ENCODE data around the gene TRAPPC8.
A peak's percentile ranks its signal among the peaks of the same experiment; 100 is the strongest.
"Not testable (repeated sequence)": the region's sequence is repeated elsewhere in the genome, so short reads cannot be mapped to it uniquely, and the experiment has no call there.

TRAPPC8 gene

GRCh38 chr18:31826673-31827325 is 116.1 kb downstream of the TRAPPC8 start:
- not testable (repeated sequence) for H3K9me3 ChIP-seq (ENCODE audit: control insufficient read depth, insufficient read depth, low read length); H3K36me3 ChIP-seq (ENCODE audit: control insufficient read depth, insufficient read depth, low read length); DNase-seq (ENCODE audit: low read depth, low spot score); H3K27me3 ChIP-seq (ENCODE audit: control insufficient read depth, insufficient read depth, low read length); H3K4me3 ChIP-seq (ENCODE audit: low read length); H3K4me1 ChIP-seq (ENCODE audit: control insufficient read depth, insufficient read depth, low read length); H3K27ac ChIP-seq (ENCODE audit: low read length)
- WGBS (ENCODE audit: insufficient coverage, insufficient read length), result no CpG with 5 or more reads among the region's 10 CpGs

DNA sequence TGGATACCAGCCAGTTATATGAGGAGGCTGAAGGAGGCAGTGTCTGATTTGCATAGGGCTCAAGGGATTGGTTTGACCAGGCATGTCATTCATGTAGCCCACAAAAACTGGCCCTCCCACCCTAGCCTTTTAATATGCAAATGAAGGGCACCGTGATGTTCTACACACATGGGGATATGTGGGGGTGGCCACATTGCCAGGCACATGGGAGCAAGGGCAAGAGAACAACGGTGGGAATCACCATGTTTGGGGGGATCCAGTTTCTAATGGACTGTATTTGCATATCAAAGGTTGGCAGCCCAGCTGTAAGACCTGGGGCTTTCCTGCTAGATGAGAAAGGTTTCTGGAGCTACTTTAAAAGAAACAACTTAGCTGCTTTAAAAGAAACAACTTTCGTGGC is 117.2 kb downstream of the TRAPPC8 start:
- Histone ChIP-seq H3K4me1 (ENCODE audit: control insufficient read depth, insufficient read depth, low read length) (peaks cover 3% of the 10 kb centered on the region; the same call in 1 of the 2 replicates), H3K4me3 (ENCODE audit: low read length) (no peak overlapping the region), H3K36me3 (ENCODE audit: control insufficient read depth, insufficient read depth, low read length) (no peaks in the 10 kb centered on the region; the same call in 1 of the 2 replicates), H3K9me3 (ENCODE audit: control insufficient read depth, insufficient read depth, low read length) (no peaks in the 10 kb centered on the region), H3K27me3 (ENCODE audit: control insufficient read depth, insufficient read depth, low read length) (no peaks in the 10 kb centered on the region), H3K27ac (ENCODE audit: low read length) (no peak overlapping the region)
- WGBS (ENCODE audit: insufficient coverage, insufficient read length), result no CpG with 5 or more reads among the region's 3 CpGs
- DNase-seq (ENCODE audit: low read depth, low spot score), result peak; percentile 74

DNA sequence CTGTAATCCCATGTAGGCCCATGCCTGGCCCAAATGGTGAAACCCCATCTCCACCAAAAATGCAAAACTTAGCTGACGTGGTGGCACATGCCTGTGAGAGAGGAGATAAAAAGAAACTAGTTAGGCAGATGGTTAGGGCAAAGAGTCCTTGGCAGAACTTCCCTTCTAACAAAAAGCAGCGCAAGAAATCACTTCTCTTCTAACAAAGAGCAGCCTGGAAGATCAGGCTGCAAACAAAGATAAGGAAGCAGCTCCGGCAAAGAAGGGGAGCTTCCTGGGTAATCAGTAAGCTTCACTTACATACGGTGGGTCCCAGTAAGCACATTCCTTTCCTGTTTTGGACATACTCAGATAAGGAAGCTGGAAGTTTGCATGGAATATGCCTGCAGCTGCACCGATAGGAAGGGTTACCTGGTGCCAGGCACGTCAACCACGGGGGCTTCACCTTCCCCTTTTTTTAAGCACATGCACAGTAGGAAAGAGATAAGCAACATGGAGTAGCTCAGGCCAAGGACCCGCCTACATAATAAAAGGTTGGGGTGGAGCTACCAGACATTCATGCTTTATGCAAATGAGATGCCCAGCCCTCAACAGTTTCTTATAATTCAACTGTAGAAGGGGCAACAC is 121.3 kb downstream of the TRAPPC8 start:
- no peak overlapping the region for H3K27ac ChIP-seq (ENCODE audit: low read length)
- DNase-seq (ENCODE audit: low read depth, low spot score), result no peak
- H3K36me3 ChIP-seq (ENCODE audit: control insufficient read depth, insufficient read depth, low read length), result no peaks in the 10 kb centered on the region
- H3K4me1 ChIP-seq (ENCODE audit: control insufficient read depth, insufficient read depth, low read length), result peaks cover 3% of the 10 kb centered on the region; the same call in 1 of the 2 replicates
- WGBS (ENCODE audit: insufficient coverage, insufficient read length), result no CpG with 5 or more reads among the region's 8 CpGs
- no peaks in the 10 kb centered on the region for H3K9me3 ChIP-seq (ENCODE audit: control insufficient read depth, insufficient read depth, low read length)
- H3K27me3 ChIP-seq (ENCODE audit: control insufficient read depth, insufficient read depth, low read length), result no peaks in the 10 kb centered on the region
- no peak overlapping the region for H3K4me3 ChIP-seq (ENCODE audit: low read length)

DNA sequence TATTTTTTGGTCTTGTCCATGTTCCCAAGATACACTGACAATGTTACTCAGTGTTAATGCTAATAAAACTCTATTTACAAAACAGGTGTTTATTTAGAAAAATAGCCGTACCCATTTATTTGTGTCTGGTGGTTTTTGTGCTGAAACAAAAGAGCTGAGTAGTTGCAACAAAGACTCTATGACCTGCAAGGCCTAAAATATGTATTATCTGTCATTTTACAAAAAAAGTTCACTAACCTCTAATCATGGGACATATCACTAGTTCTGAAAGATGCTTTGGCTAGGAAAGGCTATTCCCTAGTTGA is 123.1 kb downstream of the TRAPPC8 start:
- Histone ChIP-seq H3K4me1 (ENCODE audit: control insufficient read depth, insufficient read depth, low read length) (no peaks in the 10 kb centered on the region), H3K27ac (ENCODE audit: low read length) (no peak overlapping the region), H3K36me3 (ENCODE audit: control insufficient read depth, insufficient read depth, low read length) (no peaks in the 10 kb centered on the region), H3K9me3 (ENCODE audit: control insufficient read depth, insufficient read depth, low read length) (no peaks in the 10 kb centered on the region), H3K27me3 (ENCODE audit: control insufficient read depth, insufficient read depth, low read length) (no peaks in the 10 kb centered on the region), H3K4me3 (ENCODE audit: low read length) (no peak overlapping the region)
- no CpG with 5 or more reads among the region's 1 CpG for WGBS (ENCODE audit: insufficient coverage, insufficient read length)
- no peak for DNase-seq (ENCODE audit: low read depth, low spot score)

DNA sequence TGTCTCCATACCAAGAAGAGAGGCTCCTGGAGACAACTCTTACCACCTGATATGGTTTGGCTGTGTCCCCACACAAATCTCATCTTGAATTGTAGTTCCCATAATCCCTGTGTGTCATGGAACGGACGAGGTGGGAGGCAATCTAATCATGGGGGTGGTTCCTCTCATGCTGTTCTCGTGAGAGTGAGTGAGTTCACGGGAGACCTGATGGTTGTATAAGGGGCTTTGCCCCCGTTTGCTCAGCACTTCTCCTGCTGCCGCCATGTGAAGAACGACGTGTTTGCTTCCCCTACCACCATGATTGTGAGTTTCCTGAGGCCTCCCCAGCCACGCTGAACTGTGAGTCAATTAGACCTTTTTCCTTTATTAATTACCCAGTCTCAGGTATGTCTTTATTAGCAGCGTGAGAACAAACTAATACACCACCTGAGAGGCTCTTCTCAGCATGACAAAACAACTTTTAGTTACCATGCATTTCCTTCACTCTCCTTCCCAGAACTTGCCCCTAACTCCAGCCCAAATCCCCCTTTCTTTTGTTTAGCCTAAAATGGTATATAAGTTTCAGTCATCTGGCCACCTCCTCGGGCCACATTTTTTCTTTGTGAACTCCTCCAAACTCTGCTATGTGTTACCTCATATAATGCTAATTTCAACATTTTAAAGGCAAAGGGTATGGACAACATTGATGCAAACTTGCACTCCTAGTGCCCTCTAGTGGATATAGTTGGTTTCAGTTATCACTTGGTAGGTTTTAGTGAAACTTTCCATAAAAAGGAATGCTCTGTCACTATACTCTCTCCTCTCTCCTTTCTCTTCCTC is 123.6 kb downstream of the TRAPPC8 start:
- no peaks in the 10 kb centered on the region for H3K36me3 ChIP-seq (ENCODE audit: control insufficient read depth, insufficient read depth, low read length)
- no peaks in the 10 kb centered on the region for H3K4me1 ChIP-seq (ENCODE audit: control insufficient read depth, insufficient read depth, low read length)
- H3K4me3 ChIP-seq (ENCODE audit: low read length), result no peak overlapping the region
- no peak overlapping the region for H3K27ac ChIP-seq (ENCODE audit: low read length)
- WGBS (ENCODE audit: insufficient coverage, insufficient read length), result no CpG with 5 or more reads among the region's 11 CpGs
- peak; percentile 54 for DNase-seq (ENCODE audit: low read depth, low spot score)
- no peaks in the 10 kb centered on the region for H3K27me3 ChIP-seq (ENCODE audit: control insufficient read depth, insufficient read depth, low read length)
- H3K9me3 ChIP-seq (ENCODE audit: control insufficient read depth, insufficient read depth, low read length), result no peaks in the 10 kb centered on the region

GRCh38 chr18:31814132-31814531 is 128.8 kb downstream of the TRAPPC8 start:
- DNase-seq (ENCODE audit: low read depth, low spot score), result no peak
- Histone ChIP-seq H3K27ac (ENCODE audit: low read length) (no peak overlapping the region), H3K36me3 (ENCODE audit: control insufficient read depth, insufficient read depth, low read length) (no peaks in the 10 kb centered on the region), H3K4me1 (ENCODE audit: control insufficient read depth, insufficient read depth, low read length) (0 out of 2 replicates have a peak, but pooled peaks cover 1% of the 10 kb centered on the region), H3K9me3 (ENCODE audit: control insufficient read depth, insufficient read depth, low read length) (no peaks in the 10 kb centered on the region), H3K27me3 (ENCODE audit: control insufficient read depth, insufficient read depth, low read length) (no peaks in the 10 kb centered on the region), H3K4me3 (ENCODE audit: low read length) (no peak overlapping the region)
- WGBS (ENCODE audit: insufficient coverage, insufficient read length), result no CpG with 5 or more reads among the region's 3 CpGs

DNA sequence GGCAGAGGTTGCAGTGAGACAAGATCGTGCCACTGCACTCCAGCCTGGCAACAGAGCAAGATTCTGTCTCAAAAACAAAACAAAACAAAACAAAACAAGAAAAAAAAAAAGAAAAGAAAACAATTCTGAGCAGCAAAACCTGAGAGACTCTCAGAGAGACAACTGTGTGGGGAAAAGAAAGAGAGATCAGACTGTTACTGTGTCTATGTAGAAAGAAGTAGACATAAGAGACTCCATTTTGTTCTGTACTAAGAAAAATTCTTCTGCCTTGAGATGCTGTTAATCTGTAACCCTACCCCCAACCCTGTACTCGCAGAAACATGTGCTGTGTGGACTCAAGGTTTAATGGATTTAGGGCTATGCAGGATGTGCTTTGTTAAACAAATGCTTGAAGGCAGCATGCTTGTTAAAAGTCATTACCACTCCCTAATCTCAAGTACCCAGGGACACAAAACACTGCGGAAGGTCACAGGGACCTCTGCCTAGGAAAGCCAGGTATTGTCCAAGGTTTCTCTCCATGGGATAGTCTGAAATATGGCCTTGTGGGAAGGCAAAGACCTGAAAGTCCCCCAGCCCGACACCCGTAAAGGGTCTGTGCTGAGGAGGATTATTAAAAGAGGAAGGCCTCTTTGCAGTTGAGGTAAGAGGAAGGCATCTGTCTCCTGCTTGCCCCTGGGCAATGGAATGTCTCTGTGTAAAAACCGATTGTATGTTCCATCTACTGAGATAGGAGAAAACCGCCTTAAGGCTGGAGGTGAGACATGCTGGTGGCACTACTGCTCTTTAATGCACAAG is 132.4 kb downstream of the TRAPPC8 start:
- not testable (repeated sequence) for H3K27me3 ChIP-seq (ENCODE audit: control insufficient read depth, insufficient read depth, low read length); H3K27ac ChIP-seq (ENCODE audit: low read length); H3K36me3 ChIP-seq (ENCODE audit: control insufficient read depth, insufficient read depth, low read length); H3K4me1 ChIP-seq (ENCODE audit: control insufficient read depth, insufficient read depth, low read length); H3K4me3 ChIP-seq (ENCODE audit: low read length); DNase-seq (ENCODE audit: low read depth, low spot score); H3K9me3 ChIP-seq (ENCODE audit: control insufficient read depth, insufficient read depth, low read length)
- no CpG with 5 or more reads among the region's 7 CpGs for WGBS (ENCODE audit: insufficient coverage, insufficient read length)

DNA sequence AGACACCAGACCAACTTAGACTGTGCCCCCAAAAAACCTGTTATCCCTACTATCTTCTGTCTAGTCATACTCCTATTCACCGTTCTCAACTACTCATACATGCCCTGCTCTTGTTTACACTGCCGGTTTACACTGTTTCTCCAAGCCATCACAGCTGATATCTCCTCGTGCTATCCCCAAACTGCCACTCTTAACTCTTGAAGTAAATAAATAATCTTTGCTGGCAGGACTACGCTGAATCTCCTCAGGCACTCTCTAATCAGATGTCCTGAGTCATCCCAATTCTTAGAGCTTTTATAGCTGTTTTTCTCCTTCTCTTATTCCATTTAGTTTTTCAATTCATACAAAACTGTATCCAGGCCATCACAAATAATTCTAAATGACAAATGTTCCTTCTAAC is 133.9 kb downstream of the TRAPPC8 start:
- H3K4me1 ChIP-seq (ENCODE audit: control insufficient read depth, insufficient read depth, low read length); H3K4me3 ChIP-seq (ENCODE audit: low read length); H3K9me3 ChIP-seq (ENCODE audit: control insufficient read depth, insufficient read depth, low read length); H3K27ac ChIP-seq (ENCODE audit: low read length); H3K36me3 ChIP-seq (ENCODE audit: control insufficient read depth, insufficient read depth, low read length); H3K27me3 ChIP-seq (ENCODE audit: control insufficient read depth, insufficient read depth, low read length); DNase-seq (ENCODE audit: low read depth, low spot score): not testable (repeated sequence)
- no CpG with 5 or more reads among the region's 4 CpGs for WGBS (ENCODE audit: insufficient coverage, insufficient read length)

GRCh38 chr18:31801078-31801477 is 141.8 kb downstream of the TRAPPC8 start:
- H3K4me1 ChIP-seq (ENCODE audit: control insufficient read depth, insufficient read depth, low read length), result no peaks in the 10 kb centered on the region
- no peak overlapping the region for H3K4me3 ChIP-seq (ENCODE audit: low read length)
- DNase-seq (ENCODE audit: low read depth, low spot score), result no peak
- H3K27me3 ChIP-seq (ENCODE audit: control insufficient read depth, insufficient read depth, low read length), result no peaks in the 10 kb centered on the region
- H3K36me3 ChIP-seq (ENCODE audit: control insufficient read depth, insufficient read depth, low read length), result no peaks in the 10 kb centered on the region
- H3K9me3 ChIP-seq (ENCODE audit: control insufficient read depth, insufficient read depth, low read length), result no peaks in the 10 kb centered on the region
- no CpG with 5 or more reads among the region's 2 CpGs for WGBS (ENCODE audit: insufficient coverage, insufficient read length)
- H3K27ac ChIP-seq (ENCODE audit: low read length), result no peak overlapping the region

GRCh38 chr18:31799257-31799656 is 143.7 kb downstream of the TRAPPC8 start:
- not testable (repeated sequence) for H3K9me3 ChIP-seq (ENCODE audit: control insufficient read depth, insufficient read depth, low read length); DNase-seq (ENCODE audit: low read depth, low spot score); H3K36me3 ChIP-seq (ENCODE audit: control insufficient read depth, insufficient read depth, low read length); H3K27ac ChIP-seq (ENCODE audit: low read length); H3K27me3 ChIP-seq (ENCODE audit: control insufficient read depth, insufficient read depth, low read length); H3K4me1 ChIP-seq (ENCODE audit: control insufficient read depth, insufficient read depth, low read length); H3K4me3 ChIP-seq (ENCODE audit: low read length)
- no CpG with 5 or more reads among the region's 5 CpGs for WGBS (ENCODE audit: insufficient coverage, insufficient read length)
